Adipose tissue (tissue), 3 donors: Measurements from ENCODE around the gene NAV3. TPM values are rescaled to one million over a fixed set of nuclear protein-coding genes. Genes with fewer than 3 reads are reported as not detected.

Experiments
- H3K27ac ChIP-seq: one replicate; pipeline ENCODE4 v1.5.1; 2013; ENCODE audit warnings: low read depth, low read length
- WGBS, 3 donors: extraction: QIAGEN DNeasy Blood & Tissue Kit; methylation state at CpG; one replicate each; pipeline ENCODE4 v1.1.7; 2013; 5-methylcytosine and 5-hydroxymethylcytosine counted together
- polyA plus RNA-seq, 3 donors: library from polyadenylated mRNA; stranded (reverse); fragments of 200-250 nt; gene quantifications; one replicate each; pipeline ENCODE4 v1.2.3, GENCODE V29; 2013
- donor health status: healthy with polysubstance abuse.
- donor health status: Bipolar disorder and iron deficiency.
- donor health status: healthy.

Gene NAV3
- polyA plus RNA-seq, 3 donors = 0.31 to 9.8 (median 1.9) TPM

- WGBS, 3 donors = 52 to 92% (median 80%) methylated on average over 1 of the region's 1 CpG
- no peak overlapping the region for H3K27ac ChIP-seq
These were observed 126.4 kb downstream of the NAV3 start for GRCh38 chr12:77957062-77957461.

GRCh38 chr12:77963576-77964178, 133.0 kb downstream of the NAV3 start:
- WGBS, 3 donors = 79 to 96% (median 80%) methylated on average over 2 of the region's 2 CpGs

GRCh38 chr12:77965790-77966189, 135.1 kb downstream of the NAV3 start:
- H3K27ac ChIP-seq = no peak overlapping the region
- 43 to 52% (median 50%) methylated on average over 3 of the region's 3 CpGs for whole genome bisulfite sequencing, 3 donors

More at GRCh38 chr12:77963576-77964178, 133.0 kb downstream of the NAV3 start:
- no peak overlapping the region for H3K27ac ChIP-seq

- 35 to 78% (median 68%) methylated on average over 2 of the region's 2 CpGs for WGBS, 3 donors
- H3K27ac ChIP-seq = no peak overlapping the region
These were observed 137.3 kb downstream of the NAV3 start for GRCh38 chr12:77968021-77968420.

- H3K27ac ChIP-seq = no peak overlapping the region
- 72 to 94% (median 93%) methylated on average over 6 of the region's 6 CpGs for WGBS, 3 donors
These were observed 137.9 kb downstream of the NAV3 start for GRCh38 chr12:77968571-77968970.

- WGBS, 3 donors = 70 to 82% (median 77%) methylated on average over 1 of the region's 1 CpG
- H3K27ac ChIP-seq = no peak overlapping the region
These were observed 142.9 kb downstream of the NAV3 start for GRCh38 chr12:77973579-77973978.

GRCh38 chr12:77974645-77975044, 144.0 kb downstream of the NAV3 start:
- 94 to 100% (median 96%) methylated on average over 2 of the region's 2 CpGs for WGBS, 3 donors
- H3K27ac ChIP-seq = no peak overlapping the region

- no peak overlapping the region for H3K27ac ChIP-seq
- WGBS, 3 donors = 62 to 71% (median 67%) methylated on average over 4 to 5 of the region's 5 CpGs
These were observed 149.0 kb downstream of the NAV3 start for GRCh38 chr12:77979597-77980250.

GRCh38 chr12:77980782-77981181, 150.1 kb downstream of the NAV3 start:
- no peak overlapping the region for H3K27ac ChIP-seq
- 52 to 65% (median 54%) methylated on average over 2 of the region's 2 CpGs for WGBS, 3 donors

GRCh38 chr12:77983859-77984258, 153.2 kb downstream of the NAV3 start:
- no peak overlapping the region for H3K27ac ChIP-seq

GRCh38 chr12:77992760-77993159, 162.1 kb downstream of the NAV3 start:
- 49 to 96% (median 93%) methylated on average over 1 of the region's 1 CpG for WGBS, 3 donors
- no peak overlapping the region for H3K27ac ChIP-seq

- WGBS, 3 donors = 60 to 92% (median 78%) methylated on average over 4 of the region's 4 CpGs
- no peak overlapping the region for H3K27ac ChIP-seq
These were observed 163.0 kb downstream of the NAV3 start for GRCh38 chr12:77993658-77994057.

- H3K27ac ChIP-seq = no peak overlapping the region
- WGBS, 3 donors = 84 to 89% (median 85%) methylated on average over 2 of the region's 2 CpGs
These were observed 164.9 kb downstream of the NAV3 start for GRCh38 chr12:77995436-77996167.

- H3K27ac ChIP-seq = no peak overlapping the region
- 63 to 83% (median 76%) methylated on average over 4 of the region's 4 CpGs for WGBS, 3 donors
These were observed 166.0 kb downstream of the NAV3 start for GRCh38 chr12:77996670-77997069.

GRCh38 chr12:77998236-77998786, 167.6 kb downstream of the NAV3 start:
- H3K27ac ChIP-seq = no peak overlapping the region
- WGBS, 3 donors = 39 to 48% (median 41%) methylated on average over 2 of the region's 2 CpGs

- H3K27ac ChIP-seq = no peak overlapping the region
- 35 to 59% (median 38%) methylated on average over 4 of the region's 4 CpGs for WGBS, 3 donors
These were observed 168.5 kb downstream of the NAV3 start for GRCh38 chr12:77999074-77999715.

GRCh38 chr12:78002878-78003277, 172.2 kb downstream of the NAV3 start:
- no peak overlapping the region for H3K27ac ChIP-seq
- 29 to 42% (median 33%) methylated on average over 1 of the region's 1 CpG for whole genome bisulfite sequencing, 3 donors

GRCh38 chr12:78004249-78005093, 173.8 kb downstream of the NAV3 start:
- WGBS, 3 donors = 49 to 73% (median 60%) methylated on average over 3 of the region's 3 CpGs

More at GRCh38 chr12:78004249-78005093, 173.8 kb downstream of the NAV3 start:
- H3K27ac ChIP-seq = no peak overlapping the region
